H1 (cell line): Measurements from ENCODE around the gene OR2T35.

ENCODE experiments used
- BCL11A ChIP-seq, 2 experiments: IDR thresholded peaks; one replicate each; pipeline ENCODE4 v1.6.1; 2011; ENCODE audit warnings: low read depth in 2 of 2, low read length in 2 of 2, mild to moderate bottlenecking in 2 of 2
- RAD21 ChIP-seq, 2 experiments: IDR thresholded peaks in 1 of 2; conservative IDR thresholded peaks in 1 of 2; 2 replicates each; pipeline ENCODE4 v1.6.1; 2011; ENCODE audit warnings: low read depth in 2 of 2, low read length in 2 of 2, improper control_type of control experiment in 1 of 2, inconsistent platforms in 1 of 2, mild to moderate bottlenecking in 1 of 2, moderate library complexity in 1 of 2
- TF ChIP-seq, protein P1 (sequence below), 3 experiments: IDR thresholded peaks; 1 replicate in 2 of 3; 2 replicates in 1 of 3; pipeline versions ENCODE4 v1.5.1 to v1.6.1; 2011; ENCODE audit warnings: low read length in 3 of 3, mild to moderate bottlenecking in 3 of 3, inconsistent platforms in 2 of 3, low read depth in 1 of 3, moderate library complexity in 1 of 3; ENCODE audit not compliant: insufficient read depth in 1 of 3; ENCODE audit errors: control extremely low read depth in 1 of 3

- no peak for TF ChIP-seq RAD21 (IDR thresholded peaks at IDR 0.05 in 1 of 2, conservative IDR thresholded peaks at IDR 0.05 in 1 of 2; ENCODE audit: low read depth in 2 of 2, low read length in 2 of 2)
- no peak for TF ChIP-seq BCL11A (IDR thresholded peaks at IDR 0.05; ENCODE audit: low read depth in 2 of 2, low read length in 2 of 2)
- TF ChIP-seq, protein P1, sequence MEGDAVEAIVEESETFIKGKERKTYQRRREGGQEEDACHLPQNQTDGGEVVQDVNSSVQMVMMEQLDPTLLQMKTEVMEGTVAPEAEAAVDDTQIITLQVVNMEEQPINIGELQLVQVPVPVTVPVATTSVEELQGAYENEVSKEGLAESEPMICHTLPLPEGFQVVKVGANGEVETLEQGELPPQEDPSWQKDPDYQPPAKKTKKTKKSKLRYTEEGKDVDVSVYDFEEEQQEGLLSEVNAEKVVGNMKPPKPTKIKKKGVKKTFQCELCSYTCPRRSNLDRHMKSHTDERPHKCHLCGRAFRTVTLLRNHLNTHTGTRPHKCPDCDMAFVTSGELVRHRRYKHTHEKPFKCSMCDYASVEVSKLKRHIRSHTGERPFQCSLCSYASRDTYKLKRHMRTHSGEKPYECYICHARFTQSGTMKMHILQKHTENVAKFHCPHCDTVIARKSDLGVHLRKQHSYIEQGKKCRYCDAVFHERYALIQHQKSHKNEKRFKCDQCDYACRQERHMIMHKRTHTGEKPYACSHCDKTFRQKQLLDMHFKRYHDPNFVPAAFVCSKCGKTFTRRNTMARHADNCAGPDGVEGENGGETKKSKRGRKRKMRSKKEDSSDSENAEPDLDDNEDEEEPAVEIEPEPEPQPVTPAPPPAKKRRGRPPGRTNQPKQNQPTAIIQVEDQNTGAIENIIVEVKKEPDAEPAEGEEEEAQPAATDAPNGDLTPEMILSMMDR (IDR thresholded peaks at IDR 0.05; ENCODE audit: control extremely low read depth in 1 of 3, insufficient read depth in 1 of 3, low read depth in 1 of 3, low read length in 3 of 3), result no peak
Measured at GRCh38 chr1:248618119-248618518, 27.0 kb downstream of the OR2T35 start.
